Measurements from ENCODE around the gene C2orf66.

The C2orf66 gene

DNA sequence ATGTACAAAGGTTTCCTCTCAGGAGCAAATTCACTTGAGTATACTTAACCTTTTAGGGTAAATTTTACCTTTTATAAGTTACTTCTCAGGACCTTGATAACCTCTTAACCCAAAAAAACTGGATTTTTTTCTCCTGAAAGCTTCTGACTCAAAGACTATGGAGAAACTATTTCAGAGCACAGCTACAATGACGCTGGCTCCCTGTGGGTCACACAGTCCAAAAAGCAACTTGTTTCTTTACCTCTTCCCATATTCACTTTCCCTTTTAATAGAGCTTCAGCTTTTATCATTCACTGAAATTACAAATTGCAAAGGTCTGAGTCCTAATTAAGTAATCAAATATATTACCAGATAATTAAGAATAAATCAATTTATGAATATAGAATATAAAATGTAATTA is 42.1 kb downstream of the C2orf66 start:
- H3K27ac ChIP-seq = no peak overlapping the region
- TF ChIP-seq, protein P1, sequence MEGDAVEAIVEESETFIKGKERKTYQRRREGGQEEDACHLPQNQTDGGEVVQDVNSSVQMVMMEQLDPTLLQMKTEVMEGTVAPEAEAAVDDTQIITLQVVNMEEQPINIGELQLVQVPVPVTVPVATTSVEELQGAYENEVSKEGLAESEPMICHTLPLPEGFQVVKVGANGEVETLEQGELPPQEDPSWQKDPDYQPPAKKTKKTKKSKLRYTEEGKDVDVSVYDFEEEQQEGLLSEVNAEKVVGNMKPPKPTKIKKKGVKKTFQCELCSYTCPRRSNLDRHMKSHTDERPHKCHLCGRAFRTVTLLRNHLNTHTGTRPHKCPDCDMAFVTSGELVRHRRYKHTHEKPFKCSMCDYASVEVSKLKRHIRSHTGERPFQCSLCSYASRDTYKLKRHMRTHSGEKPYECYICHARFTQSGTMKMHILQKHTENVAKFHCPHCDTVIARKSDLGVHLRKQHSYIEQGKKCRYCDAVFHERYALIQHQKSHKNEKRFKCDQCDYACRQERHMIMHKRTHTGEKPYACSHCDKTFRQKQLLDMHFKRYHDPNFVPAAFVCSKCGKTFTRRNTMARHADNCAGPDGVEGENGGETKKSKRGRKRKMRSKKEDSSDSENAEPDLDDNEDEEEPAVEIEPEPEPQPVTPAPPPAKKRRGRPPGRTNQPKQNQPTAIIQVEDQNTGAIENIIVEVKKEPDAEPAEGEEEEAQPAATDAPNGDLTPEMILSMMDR (IDR thresholded peaks at IDR 0.05) = no peak
- no peak for TF ChIP-seq ZFX (IDR thresholded peaks at IDR 0.05; ENCODE audit: borderline replicate concordance)

- no peak overlapping the region for H3K27ac ChIP-seq
- TF ChIP-seq, protein P1 (IDR thresholded peaks at IDR 0.05) = no peak
- no peak for TF ChIP-seq ZFX (IDR thresholded peaks at IDR 0.05; ENCODE audit: borderline replicate concordance)
These were observed 49.8 kb downstream of the C2orf66 start for GRCh38 chr2:196759378-196759706.

DNA sequence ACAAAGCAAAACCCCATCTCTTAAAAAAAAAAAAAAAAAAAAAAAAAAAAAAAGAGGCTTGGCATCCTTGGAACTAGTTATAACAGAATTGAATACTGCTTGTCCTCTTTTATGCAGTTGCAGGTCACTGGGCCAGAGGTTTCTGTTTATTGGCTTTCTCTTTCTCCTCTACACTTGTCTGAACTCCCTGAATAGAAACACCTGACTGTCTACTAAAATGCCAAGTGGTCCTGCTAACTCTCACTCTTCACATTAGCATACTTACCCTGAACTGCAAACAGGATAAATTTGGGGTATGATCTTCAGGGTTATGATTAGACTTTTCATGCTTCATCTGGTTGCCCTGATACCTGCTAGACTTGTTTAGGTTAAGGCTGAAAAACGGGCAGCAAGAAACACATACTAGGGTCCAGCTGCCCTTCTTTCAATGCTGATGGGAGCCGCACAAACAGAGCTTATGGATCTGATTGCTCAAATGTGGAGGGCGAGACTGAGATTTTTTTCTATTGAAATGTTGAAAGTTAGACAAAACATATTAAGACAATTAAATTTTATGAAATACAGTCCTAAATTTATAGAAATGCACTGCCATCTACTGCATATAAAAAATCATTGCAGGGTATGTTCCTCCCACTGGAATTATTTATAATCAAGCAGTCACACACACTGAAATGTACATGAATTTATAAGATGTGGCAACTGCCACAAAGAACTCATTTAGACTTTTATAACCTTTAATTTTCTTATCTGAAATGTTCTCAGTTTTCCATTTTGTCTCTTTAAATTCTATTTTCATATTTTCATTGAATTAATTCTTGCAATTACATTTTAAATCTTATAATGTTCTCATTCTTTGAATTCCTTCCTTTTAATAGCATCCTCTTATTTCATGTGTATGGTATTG is 50.4 kb downstream of the C2orf66 start:
- H3K27ac ChIP-seq = no peak overlapping the region
- TF ChIP-seq, protein P1 (IDR thresholded peaks at IDR 0.05) = peak; percentile 43
- no peak for TF ChIP-seq ZFX (IDR thresholded peaks at IDR 0.05; ENCODE audit: borderline replicate concordance)
